ENCODE measurements around the gene RPL19. TPM values are rescaled to one million over a fixed set of nuclear protein-coding genes. Genes with fewer than 3 reads are reported as not detected.

Gene RPL19
- total RNA-seq, 1 donor from 2014 or later, result 1,451 TPM

DNA sequence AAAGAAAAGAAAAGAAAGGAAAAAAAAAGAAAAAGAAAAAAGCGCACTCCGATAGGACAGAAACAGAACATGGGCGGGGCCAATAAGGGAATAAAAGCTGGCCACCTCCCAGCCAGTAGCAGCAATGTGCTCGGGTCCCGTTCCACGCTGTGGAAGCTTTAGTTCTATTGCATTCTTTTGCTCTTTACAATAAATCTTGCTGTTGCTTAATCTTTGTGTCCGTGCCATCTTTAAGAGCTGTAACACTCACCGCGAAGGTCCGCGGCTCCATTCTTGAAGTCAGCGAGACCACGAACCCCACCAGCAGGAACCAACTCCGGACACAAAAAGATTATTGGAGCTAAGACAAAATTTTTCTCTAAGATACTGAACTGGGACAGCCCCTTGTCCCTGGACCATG is 31.0 kb upstream of the RPL19 start:
- Mint-ChIP-seq H3K27me3 (ENCODE audit: low read depth, unreplicated experiment) (peaks cover 31% of the 10 kb centered on the region), H3K36me3 (ENCODE audit: low read depth, unreplicated experiment) (peaks cover 2% of the 10 kb centered on the region), H3K4me3 (ENCODE audit: unreplicated experiment) (no peak overlapping the region), H3K9me3 (ENCODE audit: unreplicated experiment) (no peaks in the 10 kb centered on the region), H3K27ac (ENCODE audit: unreplicated experiment) (no peak overlapping the region), H3K4me1 (ENCODE audit: low read depth, unreplicated experiment) (peaks cover 5% of the 10 kb centered on the region)
- no peak overlapping the region for H3K4me3 ChIP-seq (ENCODE audit: insufficient read depth, low read depth, low read length)
- H3K36me3 ChIP-seq (ENCODE audit: insufficient read depth, low read length), result no peaks in the 10 kb centered on the region
- DNase-seq (ENCODE audit: low read depth), result no peak
- TF ChIP-seq, protein P1, sequence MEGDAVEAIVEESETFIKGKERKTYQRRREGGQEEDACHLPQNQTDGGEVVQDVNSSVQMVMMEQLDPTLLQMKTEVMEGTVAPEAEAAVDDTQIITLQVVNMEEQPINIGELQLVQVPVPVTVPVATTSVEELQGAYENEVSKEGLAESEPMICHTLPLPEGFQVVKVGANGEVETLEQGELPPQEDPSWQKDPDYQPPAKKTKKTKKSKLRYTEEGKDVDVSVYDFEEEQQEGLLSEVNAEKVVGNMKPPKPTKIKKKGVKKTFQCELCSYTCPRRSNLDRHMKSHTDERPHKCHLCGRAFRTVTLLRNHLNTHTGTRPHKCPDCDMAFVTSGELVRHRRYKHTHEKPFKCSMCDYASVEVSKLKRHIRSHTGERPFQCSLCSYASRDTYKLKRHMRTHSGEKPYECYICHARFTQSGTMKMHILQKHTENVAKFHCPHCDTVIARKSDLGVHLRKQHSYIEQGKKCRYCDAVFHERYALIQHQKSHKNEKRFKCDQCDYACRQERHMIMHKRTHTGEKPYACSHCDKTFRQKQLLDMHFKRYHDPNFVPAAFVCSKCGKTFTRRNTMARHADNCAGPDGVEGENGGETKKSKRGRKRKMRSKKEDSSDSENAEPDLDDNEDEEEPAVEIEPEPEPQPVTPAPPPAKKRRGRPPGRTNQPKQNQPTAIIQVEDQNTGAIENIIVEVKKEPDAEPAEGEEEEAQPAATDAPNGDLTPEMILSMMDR (IDR thresholded peaks at IDR 0.05; ENCODE audit: insufficient read depth, low read depth, low read length), result no peak
- no peak for TF ChIP-seq EZH2 (IDR thresholded peaks at IDR 0.05; ENCODE audit: insufficient read depth, low read length)
- FAIRE-seq, result no peak
- no peaks in the 10 kb centered on the region for H3K9me3 ChIP-seq (ENCODE audit: insufficient read depth, low read depth, low read length)
- peaks cover 4% of the 10 kb centered on the region for H3K4me1 ChIP-seq (ENCODE audit: insufficient read depth, low read length)
- peaks cover 5% of the 10 kb centered on the region for H4K20me1 ChIP-seq (ENCODE audit: insufficient read depth, low read length)
- peaks cover 34% of the 10 kb centered on the region for H3K27me3 ChIP-seq (ENCODE audit: insufficient read depth, low read length)
- no peak overlapping the region for H3K27ac ChIP-seq (ENCODE audit: low read depth, low read length)
- no peak overlapping the region for H3K4me2 ChIP-seq (ENCODE audit: low read length)
- H3K79me2 ChIP-seq (ENCODE audit: insufficient read depth, low read length), result no peaks in the 10 kb centered on the region
- H2AFZ ChIP-seq (ENCODE audit: low read depth, low read length), result no peak overlapping the region
- no peak overlapping the region for H3K9ac ChIP-seq (ENCODE audit: low read length)

DNA sequence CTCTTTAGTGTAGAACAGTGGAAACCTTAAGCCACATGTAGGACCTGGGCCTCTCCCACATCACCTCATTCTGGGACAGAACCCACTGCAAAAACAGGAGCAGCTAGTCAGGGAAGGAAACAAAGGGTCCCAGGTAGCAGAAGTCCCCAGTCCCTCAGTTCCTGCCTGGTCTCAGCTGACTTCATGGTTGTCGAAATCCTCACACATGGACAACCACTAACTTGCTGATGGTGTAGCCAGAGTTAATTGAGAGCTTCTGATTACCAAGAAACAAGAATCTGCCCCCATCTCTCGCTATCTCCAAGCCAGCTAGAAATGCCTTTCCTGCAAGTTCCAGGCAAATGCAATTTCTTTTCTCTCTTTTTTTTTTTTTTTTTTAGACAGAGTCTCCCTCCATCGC is 30.6 kb upstream of the RPL19 start:
- H3K9me3 ChIP-seq (ENCODE audit: insufficient read depth, low read depth, low read length), result no peaks in the 10 kb centered on the region
- H3K27ac ChIP-seq (ENCODE audit: low read depth, low read length), result no peak overlapping the region
- no peak overlapping the region for H3K4me3 ChIP-seq (ENCODE audit: insufficient read depth, low read depth, low read length)
- H3K27me3 Mint-ChIP-seq (ENCODE audit: low read depth, unreplicated experiment), result peaks cover 28% of the 10 kb centered on the region
- FAIRE-seq (no peak), DNase-seq (ENCODE audit: low read depth) (no peak)
- no peak for TF ChIP-seq EZH2 (IDR thresholded peaks at IDR 0.05; ENCODE audit: insufficient read depth, low read length)
- TF ChIP-seq, protein P1 (IDR thresholded peaks at IDR 0.05; ENCODE audit: insufficient read depth, low read depth, low read length), result no peak
- no peak overlapping the region for H2AFZ ChIP-seq (ENCODE audit: low read depth, low read length)
- peaks cover 34% of the 10 kb centered on the region for H3K27me3 ChIP-seq (ENCODE audit: insufficient read depth, low read length)
- H3K4me2 ChIP-seq (ENCODE audit: low read length), result no peak overlapping the region
- peaks cover 5% of the 10 kb centered on the region for H3K4me1 Mint-ChIP-seq (ENCODE audit: low read depth, unreplicated experiment)
- H3K27ac Mint-ChIP-seq (ENCODE audit: unreplicated experiment), result no peak overlapping the region
- H3K9ac ChIP-seq (ENCODE audit: low read length), result no peak overlapping the region
- no peak overlapping the region for H3K4me3 Mint-ChIP-seq (ENCODE audit: unreplicated experiment)
- H3K9me3 Mint-ChIP-seq (ENCODE audit: unreplicated experiment), result no peaks in the 10 kb centered on the region
- H3K4me1 ChIP-seq (ENCODE audit: insufficient read depth, low read length), result peaks cover under 1% of the 10 kb centered on the region
- H3K79me2 ChIP-seq (ENCODE audit: insufficient read depth, low read length), result no peaks in the 10 kb centered on the region
- peaks cover 9% of the 10 kb centered on the region for H4K20me1 ChIP-seq (ENCODE audit: insufficient read depth, low read length)
- peaks cover 2% of the 10 kb centered on the region for H3K36me3 Mint-ChIP-seq (ENCODE audit: low read depth, unreplicated experiment)
- no peaks in the 10 kb centered on the region for H3K36me3 ChIP-seq (ENCODE audit: insufficient read depth, low read length)

DNA sequence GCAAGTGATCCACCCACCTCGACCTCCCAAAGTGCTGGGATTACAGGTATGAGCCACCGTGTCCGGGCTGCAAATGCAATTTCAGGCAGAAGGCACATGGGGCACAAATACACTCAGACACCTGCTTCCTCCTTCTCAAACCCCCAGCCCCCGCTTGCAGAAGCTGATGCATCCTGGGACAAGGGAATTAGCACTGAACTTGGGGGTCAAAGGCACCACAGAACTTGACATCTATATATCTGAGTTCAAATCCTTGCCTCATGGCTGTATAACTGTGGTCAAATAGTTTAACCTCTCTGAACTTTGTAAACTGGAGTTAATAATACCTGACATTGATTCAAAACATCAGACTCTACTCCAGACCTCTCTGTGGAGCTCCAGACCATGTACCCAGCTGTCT is 30.0 kb upstream of the RPL19 start:
- peaks cover 5% of the 10 kb centered on the region for H3K4me1 Mint-ChIP-seq (ENCODE audit: low read depth, unreplicated experiment)
- H3K27ac ChIP-seq (ENCODE audit: low read depth, low read length), result no peak overlapping the region
- H3K27me3 ChIP-seq (ENCODE audit: insufficient read depth, low read length), result peaks cover 28% of the 10 kb centered on the region
- peaks cover 15% of the 10 kb centered on the region for H4K20me1 ChIP-seq (ENCODE audit: insufficient read depth, low read length)
- no peak for DNase-seq (ENCODE audit: low read depth)
- H3K36me3 Mint-ChIP-seq (ENCODE audit: low read depth, unreplicated experiment), result peaks cover 2% of the 10 kb centered on the region
- H3K36me3 ChIP-seq (ENCODE audit: insufficient read depth, low read length), result no peaks in the 10 kb centered on the region
- FAIRE-seq, result no peak
- H3K4me1 ChIP-seq (ENCODE audit: insufficient read depth, low read length), result no peaks in the 10 kb centered on the region
- no peak overlapping the region for H3K4me2 ChIP-seq (ENCODE audit: low read length)
- no peak overlapping the region for H3K27ac Mint-ChIP-seq (ENCODE audit: unreplicated experiment)
- no peak for TF ChIP-seq EZH2 (IDR thresholded peaks at IDR 0.05; ENCODE audit: insufficient read depth, low read length)
- TF ChIP-seq, protein P1 (IDR thresholded peaks at IDR 0.05; ENCODE audit: insufficient read depth, low read depth, low read length), result no peak
- H3K4me3 ChIP-seq (ENCODE audit: insufficient read depth, low read depth, low read length), result no peak overlapping the region
- no peak overlapping the region for H3K4me3 Mint-ChIP-seq (ENCODE audit: unreplicated experiment)
- H3K9me3 Mint-ChIP-seq (ENCODE audit: unreplicated experiment), result no peaks in the 10 kb centered on the region
- no peak overlapping the region for H2AFZ ChIP-seq (ENCODE audit: low read depth, low read length)
- no peak overlapping the region for H3K9ac ChIP-seq (ENCODE audit: low read length)
- H3K27me3 Mint-ChIP-seq (ENCODE audit: low read depth, unreplicated experiment), result peaks cover 22% of the 10 kb centered on the region
- no peaks in the 10 kb centered on the region for H3K9me3 ChIP-seq (ENCODE audit: insufficient read depth, low read depth, low read length)
- H3K79me2 ChIP-seq (ENCODE audit: insufficient read depth, low read length), result no peaks in the 10 kb centered on the region
